Central memory CD4-positive, alpha-beta T cell (primary cell): ENCODE results near the gene TSGA10IP.

Experiments used
- DNase-seq: peaks from one replicate; pipeline ENCODE4 v3.0.0; 2022

Gene TSGA10IP

DNA sequence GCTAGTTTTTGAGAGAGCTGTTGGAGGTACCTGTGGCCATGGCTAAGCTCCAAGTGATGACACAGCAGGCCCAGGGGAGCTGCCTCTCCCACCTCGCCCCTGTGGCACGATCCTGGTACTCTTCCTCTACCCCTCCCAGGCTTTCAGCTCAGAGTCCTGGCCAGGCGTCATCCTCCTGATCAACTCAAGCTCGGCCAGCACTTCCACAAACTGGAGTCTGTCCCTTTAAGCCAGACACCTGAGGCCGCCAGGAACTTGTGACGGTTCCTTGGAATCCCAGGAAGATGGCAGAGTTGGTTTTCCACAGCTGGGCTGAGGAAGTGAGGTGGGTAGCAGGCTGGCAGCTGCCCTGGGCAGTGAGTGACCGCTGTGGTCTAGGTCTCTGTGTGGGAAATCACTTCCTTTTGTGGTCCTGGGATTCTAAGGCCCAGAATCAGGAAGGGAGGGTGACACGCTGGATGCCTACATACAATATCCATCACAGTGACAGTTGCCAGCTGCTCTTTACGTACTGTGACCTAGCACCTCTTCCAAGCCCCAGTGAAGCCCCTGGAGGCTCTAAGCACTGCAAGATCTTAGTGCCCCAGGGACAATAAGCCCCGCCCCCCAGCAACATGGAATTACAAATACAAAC lies 63.3 kb downstream of the TSGA10IP start:
- DNase-seq = no peak
